Neural cell (in vitro differentiated cells): ENCODE results near the gene TPM1. TPM values are rescaled to one million over a fixed set of nuclear protein-coding genes. Genes with fewer than 3 reads are reported as not detected.

ENCODE experiments used
- H2AFZ ChIP-seq: fragments of 200-600, 300-800 bp; sonication (generic), shearing (Covaris generic); 2 replicates; pipeline ENCODE4 v1.6.0; 2014; ENCODE audit warnings: low read depth, mild to moderate bottlenecking, antibody characterized with exemption, low read length, moderate library complexity
- H3F3A ChIP-seq: fragments of 200-600 bp; shearing (Covaris generic); 2 replicates; pipeline ENCODE4 v1.6.1; 2016; ENCODE audit warnings: mild to moderate bottlenecking, moderate library complexity, mixed read lengths, antibody characterized with exemption, low read length; ENCODE audit not compliant: insufficient read depth, poor library complexity, severe bottlenecking
- H3K27ac ChIP-seq: fragments of 200-600, 300-800 bp; sonication (generic), shearing (Covaris generic); 2 replicates; pipeline ENCODE4 v1.5.1; 2014; ENCODE audit warnings: mild to moderate bottlenecking, low read length, moderate library complexity
- H3K27me3 ChIP-seq: fragments of 300-800, 200-600 bp; sonication (generic), shearing (Covaris generic); 2 replicates; pipeline ENCODE4 v1.6.0; 2014; ENCODE audit warnings: mild to moderate bottlenecking, low read depth, low read length, moderate library complexity; ENCODE audit not compliant: insufficient read depth
- H3K36me3 ChIP-seq: fragments of 300-800, 200-600 bp; sonication (generic), shearing (Covaris generic); 2 replicates; pipeline ENCODE4 v1.5.1; 2014; ENCODE audit warnings: mild to moderate bottlenecking, antibody characterized with exemption, low read length, moderate library complexity; ENCODE audit not compliant: insufficient read depth
- H3K4me2 ChIP-seq: fragments of 300-800, 200-600 bp; sonication (generic), shearing (Covaris generic); 2 replicates; pipeline ENCODE4 v1.6.0; 2014; ENCODE audit warnings: mild to moderate bottlenecking, low read length
- H3K4me3 ChIP-seq: fragments of 300-800, 200-600 bp; sonication (generic), shearing (Covaris generic); 2 replicates; pipeline ENCODE4 v1.5.1; 2014; ENCODE audit warnings: mild to moderate bottlenecking, low read length, moderate library complexity
- H3K79me2 ChIP-seq: fragments of 200-600 bp; shearing (Covaris generic); replicated peaks from 2 replicates; pipeline ENCODE4 v1.6.0; 2014; ENCODE audit warnings: mild to moderate bottlenecking, low read length, moderate library complexity; ENCODE audit not compliant: insufficient read depth
- H3K9ac ChIP-seq: fragments of 300-800, 200-600 bp; sonication (generic), shearing (Covaris generic); 2 replicates; pipeline ENCODE4 v1.6.1; 2016; ENCODE audit warnings: mild to moderate bottlenecking, low read length, mixed read lengths
- H3K9me2 ChIP-seq: fragments of 200-600 bp; shearing (Covaris generic); 2 replicates; pipeline ENCODE4 v1.6.1; 2016; ENCODE audit warnings: mild to moderate bottlenecking, low read length, mixed read lengths; ENCODE audit not compliant: insufficient read depth
- H3K9me3 ChIP-seq: fragments of 200-600, 300-800 bp; sonication (generic), shearing (Covaris generic); 2 replicates; pipeline ENCODE4 v1.6.1; 2016; ENCODE audit warnings: mild to moderate bottlenecking, mixed run types, low read length, moderate library complexity, mixed read lengths
- H4K20me1 ChIP-seq: fragments of 200-600 bp; shearing (Covaris generic); 2 replicates; pipeline ENCODE4 v1.6.1; 2016; ENCODE audit warnings: mild to moderate bottlenecking, mixed run types; ENCODE audit not compliant: insufficient read depth
- EP300 ChIP-seq: fragments of 450-650 bp; conservative IDR thresholded peaks from 2 replicates; pipeline ENCODE4 v1.6.1; 2014; ENCODE audit warnings: antibody characterized with exemption, mild to moderate bottlenecking, moderate library complexity; ENCODE audit not compliant: poor library complexity, severe bottlenecking
- EZH2 ChIP-seq: fragments of 200-600, 300-800 bp; shearing (Covaris generic), sonication (generic); IDR thresholded peaks from 2 replicates; pipeline ENCODE4 v1.6.1; 2014; ENCODE audit warnings: antibody characterized with exemption, low read length, borderline replicate concordance, mild to moderate bottlenecking; ENCODE audit not compliant: insufficient read depth, poor library complexity, severe bottlenecking
- MXI1 ChIP-seq: fragments of 450-650 bp; conservative IDR thresholded peaks from 2 replicates; pipeline ENCODE4 v1.6.1; 2014; ENCODE audit warnings: antibody characterized with exemption, mild to moderate bottlenecking; ENCODE audit not compliant: poor library complexity, severe bottlenecking
- POLR2AphosphoS5 ChIP-seq: IDR thresholded peaks from 2 replicates; pipeline ENCODE4 v1.6.1; 2012
- RAD21 ChIP-seq: fragments of 450-650 bp; conservative IDR thresholded peaks from 2 replicates; pipeline ENCODE4 v1.6.1; 2014; ENCODE audit warnings: antibody characterized with exemption, mild to moderate bottlenecking, moderate library complexity
- SMC3 ChIP-seq: fragments of 450-650 bp; conservative IDR thresholded peaks from 2 replicates; pipeline ENCODE4 v1.6.1; 2014; ENCODE audit warnings: antibody characterized with exemption, mild to moderate bottlenecking, moderate library complexity; ENCODE audit not compliant: poor library complexity
- TAF1 ChIP-seq: IDR thresholded peaks from 2 replicates; pipeline ENCODE4 v1.6.1; 2012; ENCODE audit warnings: low read depth
- polyA plus RNA-seq: library from polyadenylated mRNA; depleted of rRNA; stranded (reverse); fragments of >200 nt; gene quantifications from 2 replicates; pipeline ENCODE4 v1.2.3, GENCODE V29; 2014
- TF ChIP-seq, protein P1 (sequence below): fragments of 450-650 bp; IDR thresholded peaks from 2 replicates; pipeline ENCODE4 v1.5.1; 2014; ENCODE audit warnings: antibody characterized with exemption, mild to moderate bottlenecking, moderate library complexity; ENCODE audit not compliant: poor library complexity, severe bottlenecking
- TF ChIP-seq, protein P2 (sequence below): IDR thresholded peaks from 2 replicates; pipeline ENCODE4 v1.6.1; 2012; ENCODE audit warnings: borderline replicate concordance

Gene TPM1
- polyA plus RNA-seq, 1 donor from 2014 or later = 254 TPM

DNA sequence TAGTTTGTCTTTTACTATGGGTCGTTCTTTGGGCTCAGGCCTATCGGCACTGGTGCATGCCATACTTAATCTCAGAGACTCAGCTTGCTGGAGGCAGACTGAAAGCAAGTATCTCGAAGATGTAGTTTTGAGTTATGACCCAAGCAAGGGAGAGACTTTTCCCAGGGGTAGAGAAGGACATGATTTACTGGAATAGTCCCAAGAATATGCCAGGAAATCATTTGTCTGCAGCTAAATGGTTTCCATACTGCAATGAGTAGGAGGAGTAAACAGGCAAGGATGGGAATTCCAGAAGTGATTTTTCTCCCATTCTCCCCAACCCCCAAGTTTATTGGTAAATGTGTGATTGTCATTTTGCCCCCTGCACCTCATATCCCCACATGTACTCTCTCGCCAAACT, 43.7 kb downstream of the TPM1 start:
- Histone ChIP-seq H3K9me2 (no peaks in the 10 kb centered on the region), H2AFZ (no peak overlapping the region), H3K4me3 (no peak overlapping the region), H3K27ac (no peak overlapping the region), H3K4me2 (no peak overlapping the region), H3K9me3 (no peaks in the 10 kb centered on the region), H3K79me2 (no peaks in the 10 kb centered on the region), H3K9ac (no peak overlapping the region), H4K20me1 (no peaks in the 10 kb centered on the region), H3F3A (no peaks in the 10 kb centered on the region), H3K27me3 (no peaks in the 10 kb centered on the region), H3K36me3 (no peaks in the 10 kb centered on the region)
- TF ChIP-seq, protein P1, sequence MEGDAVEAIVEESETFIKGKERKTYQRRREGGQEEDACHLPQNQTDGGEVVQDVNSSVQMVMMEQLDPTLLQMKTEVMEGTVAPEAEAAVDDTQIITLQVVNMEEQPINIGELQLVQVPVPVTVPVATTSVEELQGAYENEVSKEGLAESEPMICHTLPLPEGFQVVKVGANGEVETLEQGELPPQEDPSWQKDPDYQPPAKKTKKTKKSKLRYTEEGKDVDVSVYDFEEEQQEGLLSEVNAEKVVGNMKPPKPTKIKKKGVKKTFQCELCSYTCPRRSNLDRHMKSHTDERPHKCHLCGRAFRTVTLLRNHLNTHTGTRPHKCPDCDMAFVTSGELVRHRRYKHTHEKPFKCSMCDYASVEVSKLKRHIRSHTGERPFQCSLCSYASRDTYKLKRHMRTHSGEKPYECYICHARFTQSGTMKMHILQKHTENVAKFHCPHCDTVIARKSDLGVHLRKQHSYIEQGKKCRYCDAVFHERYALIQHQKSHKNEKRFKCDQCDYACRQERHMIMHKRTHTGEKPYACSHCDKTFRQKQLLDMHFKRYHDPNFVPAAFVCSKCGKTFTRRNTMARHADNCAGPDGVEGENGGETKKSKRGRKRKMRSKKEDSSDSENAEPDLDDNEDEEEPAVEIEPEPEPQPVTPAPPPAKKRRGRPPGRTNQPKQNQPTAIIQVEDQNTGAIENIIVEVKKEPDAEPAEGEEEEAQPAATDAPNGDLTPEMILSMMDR = no peak
- TF ChIP-seq MXI1 (no peak), EP300 (no peak), POLR2AphosphoS5 (no peak), RAD21 (no peak), SMC3 (no peak), TAF1 (no peak), EZH2 (no peak)
- TF ChIP-seq, protein P2, sequence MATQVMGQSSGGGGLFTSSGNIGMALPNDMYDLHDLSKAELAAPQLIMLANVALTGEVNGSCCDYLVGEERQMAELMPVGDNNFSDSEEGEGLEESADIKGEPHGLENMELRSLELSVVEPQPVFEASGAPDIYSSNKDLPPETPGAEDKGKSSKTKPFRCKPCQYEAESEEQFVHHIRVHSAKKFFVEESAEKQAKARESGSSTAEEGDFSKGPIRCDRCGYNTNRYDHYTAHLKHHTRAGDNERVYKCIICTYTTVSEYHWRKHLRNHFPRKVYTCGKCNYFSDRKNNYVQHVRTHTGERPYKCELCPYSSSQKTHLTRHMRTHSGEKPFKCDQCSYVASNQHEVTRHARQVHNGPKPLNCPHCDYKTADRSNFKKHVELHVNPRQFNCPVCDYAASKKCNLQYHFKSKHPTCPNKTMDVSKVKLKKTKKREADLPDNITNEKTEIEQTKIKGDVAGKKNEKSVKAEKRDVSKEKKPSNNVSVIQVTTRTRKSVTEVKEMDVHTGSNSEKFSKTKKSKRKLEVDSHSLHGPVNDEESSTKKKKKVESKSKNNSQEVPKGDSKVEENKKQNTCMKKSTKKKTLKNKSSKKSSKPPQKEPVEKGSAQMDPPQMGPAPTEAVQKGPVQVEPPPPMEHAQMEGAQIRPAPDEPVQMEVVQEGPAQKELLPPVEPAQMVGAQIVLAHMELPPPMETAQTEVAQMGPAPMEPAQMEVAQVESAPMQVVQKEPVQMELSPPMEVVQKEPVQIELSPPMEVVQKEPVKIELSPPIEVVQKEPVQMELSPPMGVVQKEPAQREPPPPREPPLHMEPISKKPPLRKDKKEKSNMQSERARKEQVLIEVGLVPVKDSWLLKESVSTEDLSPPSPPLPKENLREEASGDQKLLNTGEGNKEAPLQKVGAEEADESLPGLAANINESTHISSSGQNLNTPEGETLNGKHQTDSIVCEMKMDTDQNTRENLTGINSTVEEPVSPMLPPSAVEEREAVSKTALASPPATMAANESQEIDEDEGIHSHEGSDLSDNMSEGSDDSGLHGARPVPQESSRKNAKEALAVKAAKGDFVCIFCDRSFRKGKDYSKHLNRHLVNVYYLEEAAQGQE = no peak

DNA sequence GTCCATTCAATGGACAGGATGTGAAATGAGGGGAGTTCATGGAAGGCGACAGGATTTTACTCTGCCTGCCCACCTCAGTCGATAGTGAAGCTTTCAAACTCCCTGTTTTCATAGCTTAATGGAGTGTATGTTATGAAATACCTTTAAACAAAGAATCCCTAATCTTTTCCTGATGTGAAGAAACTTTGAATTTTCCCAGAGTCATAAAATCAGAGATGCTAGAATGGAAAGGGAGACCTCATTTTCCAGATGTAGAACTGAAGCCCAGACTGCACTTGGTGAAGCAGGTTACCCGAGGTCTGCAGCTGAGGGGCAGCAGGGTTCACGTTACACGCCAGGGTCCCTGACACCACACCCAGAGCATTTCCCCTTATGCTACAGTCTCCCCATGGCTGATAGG, 44.4 kb downstream of the TPM1 start:
- H3K9ac ChIP-seq = no peak overlapping the region
- H3K4me2 ChIP-seq = no peak overlapping the region
- no peak overlapping the region for H2AFZ ChIP-seq
- no peaks in the 10 kb centered on the region for H3K79me2 ChIP-seq
- H3K36me3 ChIP-seq = no peaks in the 10 kb centered on the region
- no peak overlapping the region for H3K27ac ChIP-seq
- TF ChIP-seq POLR2AphosphoS5 = no peak
- H3F3A ChIP-seq = no peaks in the 10 kb centered on the region
- H3K4me3 ChIP-seq = no peak overlapping the region
- H3K9me3 ChIP-seq = no peaks in the 10 kb centered on the region
- H4K20me1 ChIP-seq = no peaks in the 10 kb centered on the region
- no peaks in the 10 kb centered on the region for H3K27me3 ChIP-seq
- no peaks in the 10 kb centered on the region for H3K9me2 ChIP-seq
